ENCODE data around the gene MELTF.

Gene MELTF

DNA sequence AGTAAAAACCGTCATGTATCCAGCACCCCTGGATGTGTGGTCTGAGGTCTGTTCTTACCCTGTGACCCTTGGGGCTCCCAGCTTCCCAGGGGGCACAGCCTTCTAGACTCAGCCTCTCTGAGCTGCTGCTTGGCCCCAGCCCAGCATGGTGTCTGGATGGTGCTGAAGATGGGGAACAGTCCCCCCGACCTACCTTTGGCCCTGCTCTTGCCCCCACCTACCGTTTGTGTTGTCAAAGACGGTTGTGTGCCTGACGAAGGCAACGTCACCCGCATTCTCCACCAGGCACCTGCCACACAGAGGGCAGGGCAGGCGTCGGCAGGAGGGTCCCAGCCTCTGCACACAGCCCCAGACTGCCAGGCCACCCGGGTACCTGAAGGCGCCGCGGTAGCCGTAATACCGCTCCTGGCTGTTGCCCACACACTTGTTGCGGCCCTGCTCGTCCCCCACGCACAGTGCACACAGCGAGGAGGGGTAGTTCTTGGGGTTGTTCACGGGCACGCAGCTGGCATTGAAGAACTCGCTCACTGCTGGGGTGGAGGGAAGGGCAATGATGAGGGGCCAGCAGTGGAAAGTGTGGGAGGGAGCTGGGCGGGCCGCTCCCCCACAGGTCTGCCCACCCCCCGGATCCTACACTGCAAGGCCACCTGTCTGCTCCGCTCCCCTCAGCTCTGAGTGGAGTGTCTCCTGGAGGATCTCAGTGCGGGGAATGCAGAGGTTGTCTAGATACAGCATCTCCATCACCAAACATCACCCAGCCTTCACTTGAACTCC is 21.0 kb downstream of the MELTF start:
- no peak for DNase-seq

DNA sequence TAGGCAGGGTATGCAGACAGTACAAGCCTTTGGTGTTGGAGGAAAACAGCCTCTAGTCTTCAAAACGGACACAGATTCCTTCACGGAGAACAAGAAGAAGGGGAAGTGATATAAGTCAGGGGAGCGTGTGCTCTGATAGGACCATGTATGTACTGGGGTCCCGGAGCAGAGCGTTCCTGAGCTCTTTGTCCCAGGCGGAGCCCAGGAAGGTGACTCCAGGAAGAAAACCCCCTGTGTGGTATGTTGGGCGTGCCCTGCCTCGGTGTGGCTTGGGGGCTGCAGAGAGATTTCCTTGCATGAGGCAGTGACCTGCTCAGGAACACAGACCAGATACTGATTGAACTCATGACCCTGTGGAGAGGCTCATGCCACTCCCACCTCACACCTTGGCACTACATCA is 21.7 kb downstream of the MELTF start:
- DNase-seq: no peak

DNA sequence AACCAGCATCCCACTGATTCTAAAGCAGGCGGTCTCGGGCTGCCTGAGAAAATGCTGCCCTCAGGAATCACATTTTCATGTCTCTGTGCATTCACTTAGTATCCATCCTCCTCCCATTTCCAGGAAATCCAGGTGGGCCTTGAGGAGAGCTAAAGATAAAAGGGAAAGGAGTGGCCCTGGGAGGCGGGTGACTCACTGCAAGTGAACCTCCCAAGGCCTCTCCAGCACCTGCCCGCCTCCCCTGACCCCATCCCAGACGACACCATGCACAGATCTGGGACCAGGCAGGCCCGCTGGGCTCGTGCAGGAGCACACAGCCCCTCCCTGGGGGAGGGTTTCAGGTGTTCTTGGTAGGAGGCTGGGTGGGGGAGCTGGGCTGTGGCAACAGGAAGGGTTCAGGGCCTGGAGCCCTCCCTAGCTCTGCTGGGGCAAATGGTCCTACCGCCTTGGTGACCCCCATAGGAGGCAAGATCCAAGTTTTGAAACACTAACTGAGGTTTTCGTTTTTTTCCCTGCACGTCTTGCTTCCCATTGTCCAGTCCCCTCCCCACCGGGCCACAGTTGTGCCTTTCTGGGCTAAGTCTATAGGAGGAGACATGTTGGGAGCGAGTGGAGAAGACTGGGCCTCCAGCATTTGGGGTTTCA is 22.2 kb downstream of the MELTF start:
- DNase-seq: no peak

DNA sequence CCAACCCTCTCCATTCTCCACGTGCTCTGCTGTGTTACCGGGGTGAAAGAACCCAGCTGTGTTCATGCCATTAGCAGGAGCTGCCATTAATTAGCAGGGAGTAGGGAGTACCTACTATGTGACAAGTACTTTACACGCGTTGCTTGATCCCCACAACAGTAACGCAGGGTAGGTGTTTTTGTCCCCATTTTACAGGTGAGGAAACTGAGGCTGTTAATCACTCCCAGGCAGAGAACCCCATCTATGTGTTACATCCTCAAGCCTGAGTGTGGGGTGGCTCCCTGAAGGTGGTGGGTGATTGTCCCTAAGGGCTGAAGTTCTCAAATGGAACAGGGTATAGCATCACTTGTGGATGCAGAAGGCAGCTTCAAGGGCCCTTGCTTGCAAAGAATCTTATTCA is 22.8 kb downstream of the MELTF start:
- DNase-seq: no peak

DNA sequence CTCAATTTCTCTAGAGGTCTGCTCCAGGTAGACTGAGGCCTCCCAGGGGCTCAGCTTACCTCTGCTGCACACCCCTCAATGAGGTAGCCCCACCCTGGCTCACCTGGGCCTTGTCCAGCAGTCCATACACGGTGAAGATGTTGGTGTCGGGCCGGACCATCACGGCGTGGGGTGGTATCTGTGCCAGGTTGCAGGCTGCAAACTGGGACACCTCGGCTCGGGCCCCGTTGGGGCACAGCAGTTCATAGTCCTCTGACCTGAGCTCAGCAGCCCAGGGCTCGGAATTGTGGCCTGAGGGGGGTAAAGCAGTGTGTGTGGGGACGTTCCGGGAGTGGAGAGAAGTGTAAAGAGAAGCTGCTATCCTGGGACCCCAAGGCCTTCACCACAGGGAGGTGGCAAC is 23.2 kb downstream of the MELTF start:
- DNase-seq: no peak

DNA sequence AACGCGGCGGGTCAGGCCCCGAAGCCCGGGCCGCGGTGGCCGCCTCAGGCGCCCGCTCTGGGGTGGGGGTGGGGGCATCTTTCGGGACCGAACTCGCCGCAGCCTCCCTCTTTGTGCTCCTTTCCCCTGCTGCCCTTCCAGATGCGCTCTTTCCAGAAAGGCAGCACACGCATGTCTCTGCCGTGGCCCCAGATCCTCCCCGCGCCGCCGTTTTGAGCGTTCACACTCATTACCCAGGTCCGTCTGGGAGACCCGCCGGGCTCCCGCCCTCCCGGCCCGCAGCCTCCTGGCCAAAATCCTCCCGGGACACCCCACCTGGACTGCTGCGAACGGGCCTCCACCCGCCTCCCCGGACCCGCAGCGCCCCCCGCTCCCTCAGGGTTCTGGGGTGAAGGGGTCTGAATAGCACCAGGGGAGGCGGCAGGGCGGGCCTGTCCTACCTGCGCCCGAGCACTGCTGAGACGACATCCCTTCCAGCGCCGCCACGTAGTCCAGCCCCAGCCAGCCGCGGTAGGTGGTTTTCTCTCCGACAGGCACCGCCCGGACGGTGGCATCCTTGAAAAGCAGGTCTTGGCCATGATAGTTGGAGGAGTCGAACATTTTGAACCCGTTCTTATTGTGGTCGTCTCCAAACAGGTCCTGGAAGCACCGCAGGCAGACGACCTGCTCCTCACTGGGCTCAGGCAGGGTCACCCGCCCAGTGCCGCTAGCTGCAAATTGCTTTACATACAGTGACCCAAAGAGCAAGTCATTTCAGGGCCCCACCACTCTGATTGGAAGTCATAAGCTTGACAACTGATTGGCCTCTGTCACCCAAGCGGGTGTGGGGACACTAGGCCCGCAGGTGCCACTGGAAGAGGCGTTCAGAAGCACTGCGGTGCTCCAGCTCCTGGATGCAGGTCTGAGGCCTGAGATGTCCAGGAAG is 25.9 kb downstream of the MELTF start:
- peak in 1 of 4 experiments; percentile 39 for DNase-seq

DNA sequence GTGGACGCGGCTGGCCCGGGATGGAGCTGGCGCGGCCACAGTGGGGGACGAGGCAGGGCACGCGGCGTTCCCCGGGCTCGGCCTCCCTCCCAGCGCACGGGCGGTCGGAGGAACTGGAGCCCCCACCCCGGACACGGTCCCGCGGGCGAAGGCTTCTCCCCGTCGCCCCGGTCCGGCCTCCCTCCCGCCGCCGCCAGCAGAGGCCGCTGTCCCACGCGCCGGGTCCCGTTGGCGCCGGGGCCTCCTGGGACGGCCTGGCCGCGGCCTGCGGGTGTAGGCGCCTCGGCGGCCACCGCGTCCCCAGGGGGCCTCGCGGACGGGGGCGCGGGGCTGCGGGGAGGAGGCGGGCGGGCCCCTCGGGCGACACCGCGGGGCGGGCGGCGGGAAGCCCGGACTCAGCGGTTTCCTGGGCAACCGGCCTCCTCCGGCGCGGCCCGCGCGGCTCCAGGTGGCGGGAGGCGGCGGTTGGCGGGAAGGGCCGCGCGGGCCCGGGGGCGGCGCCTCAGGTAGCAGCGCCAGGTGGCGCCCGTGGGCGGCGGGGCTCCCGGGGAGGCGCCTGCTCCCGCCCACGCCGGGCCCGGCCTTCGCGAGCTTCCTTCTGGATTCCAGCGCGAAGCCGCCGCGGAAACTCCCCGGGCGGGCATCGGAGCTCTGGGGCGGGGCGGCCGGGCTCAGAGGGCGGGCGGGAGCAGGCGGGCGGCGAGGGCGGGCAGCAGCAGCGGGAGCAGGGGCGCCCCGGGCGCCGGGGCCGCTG is 26.7 kb downstream of the MELTF start:
- peak; percentile 27 to 73 (median 48) for DNase-seq

DNA sequence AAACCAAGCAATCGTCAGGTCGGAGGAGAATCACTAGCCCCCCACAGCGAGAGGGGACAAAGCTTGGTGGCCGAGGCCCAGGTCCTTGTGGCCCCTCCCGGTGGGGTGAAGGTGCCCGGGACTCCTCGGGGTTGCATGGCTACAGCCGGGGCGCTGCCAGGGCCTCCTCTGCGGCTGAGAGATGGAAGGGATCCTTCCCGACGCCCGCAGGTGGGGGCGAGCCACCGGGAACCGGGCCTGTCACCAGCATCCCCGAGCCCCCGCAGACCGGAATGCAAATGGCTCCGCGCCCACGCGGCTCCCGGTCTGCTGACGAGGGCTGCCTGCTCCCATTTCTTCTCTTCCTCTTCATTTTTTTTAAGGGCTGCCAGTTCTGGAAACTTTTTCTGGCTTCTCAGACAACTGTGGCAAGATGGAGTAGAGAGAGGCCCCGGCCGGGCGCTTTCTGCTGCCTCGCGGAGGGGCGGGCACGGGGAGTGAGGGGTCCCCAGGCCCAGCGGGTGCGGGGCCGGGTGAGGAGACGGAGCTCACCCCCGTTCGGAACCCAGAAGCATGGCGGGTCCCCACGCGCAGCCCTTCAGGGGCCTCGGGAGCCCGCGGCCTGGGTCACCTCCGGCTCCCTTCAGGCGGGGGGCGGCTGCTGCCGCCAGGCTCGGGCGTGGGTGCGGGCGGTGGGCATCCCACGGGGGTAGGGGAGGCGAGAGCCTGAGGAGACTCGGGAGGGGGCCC is 27.5 kb downstream of the MELTF start:
- DNase-seq: no peak

DNA sequence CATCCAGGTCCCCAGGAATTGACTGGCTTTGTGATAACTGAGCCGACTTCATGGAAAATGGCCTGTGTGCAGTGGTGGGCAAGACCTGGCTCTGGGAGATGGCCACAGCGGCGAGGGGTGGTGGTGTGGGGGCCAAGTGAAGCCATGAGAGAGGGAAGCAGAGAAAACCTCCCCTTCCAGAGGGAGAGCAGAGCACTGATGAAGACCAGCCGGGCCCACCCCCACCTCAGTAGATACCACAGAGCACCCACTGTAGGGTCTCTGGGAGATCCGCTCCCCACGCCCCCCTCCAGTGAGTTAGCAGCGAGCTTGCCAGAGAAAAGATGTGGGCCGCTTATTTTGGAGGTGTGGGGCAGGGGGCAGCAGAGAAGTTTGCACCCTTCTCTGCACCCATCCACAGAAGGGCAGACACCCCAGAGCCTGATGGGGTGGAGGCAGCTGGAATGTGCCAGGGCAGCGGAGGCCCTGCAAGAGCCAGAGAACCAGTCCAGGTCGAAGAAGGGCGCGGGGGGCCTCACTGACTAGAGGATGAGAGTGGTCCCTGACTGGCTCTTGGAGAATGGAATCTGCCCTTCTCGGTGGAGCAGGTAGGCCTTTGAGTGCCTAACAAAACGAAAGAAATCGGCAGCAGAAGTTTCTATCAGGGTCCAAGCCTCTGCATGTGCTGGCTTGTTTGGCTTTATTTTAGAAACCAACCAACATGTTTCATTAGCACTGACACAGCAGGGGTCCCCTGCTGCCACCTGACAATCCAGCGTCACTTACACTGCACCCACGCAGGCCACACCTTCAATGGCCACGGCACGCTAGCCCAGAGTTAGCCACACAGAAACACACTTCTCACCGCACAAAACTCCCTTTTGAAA is 28.3 kb downstream of the MELTF start:
- DNase-seq: no peak

DNA sequence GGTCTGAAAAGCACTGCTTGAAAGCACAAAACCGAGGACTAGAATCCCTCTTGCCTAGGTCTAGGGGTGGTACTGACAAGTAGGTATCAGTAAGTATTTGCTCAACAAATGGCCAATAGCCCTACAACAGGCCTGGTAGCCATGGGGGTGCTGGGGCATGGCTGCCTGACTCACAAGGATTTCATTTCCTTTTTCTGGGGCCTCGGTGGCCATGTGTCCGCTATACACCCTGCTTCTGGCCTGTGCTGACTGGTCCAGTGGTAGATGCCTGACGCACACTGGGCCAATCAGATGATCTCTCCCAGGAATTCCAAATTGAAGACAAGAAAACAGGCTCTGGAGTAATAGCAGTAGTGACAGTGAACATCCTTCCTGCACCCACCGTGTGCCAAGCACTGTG is 29.4 kb downstream of the MELTF start:
- no peak for DNase-seq

DNA sequence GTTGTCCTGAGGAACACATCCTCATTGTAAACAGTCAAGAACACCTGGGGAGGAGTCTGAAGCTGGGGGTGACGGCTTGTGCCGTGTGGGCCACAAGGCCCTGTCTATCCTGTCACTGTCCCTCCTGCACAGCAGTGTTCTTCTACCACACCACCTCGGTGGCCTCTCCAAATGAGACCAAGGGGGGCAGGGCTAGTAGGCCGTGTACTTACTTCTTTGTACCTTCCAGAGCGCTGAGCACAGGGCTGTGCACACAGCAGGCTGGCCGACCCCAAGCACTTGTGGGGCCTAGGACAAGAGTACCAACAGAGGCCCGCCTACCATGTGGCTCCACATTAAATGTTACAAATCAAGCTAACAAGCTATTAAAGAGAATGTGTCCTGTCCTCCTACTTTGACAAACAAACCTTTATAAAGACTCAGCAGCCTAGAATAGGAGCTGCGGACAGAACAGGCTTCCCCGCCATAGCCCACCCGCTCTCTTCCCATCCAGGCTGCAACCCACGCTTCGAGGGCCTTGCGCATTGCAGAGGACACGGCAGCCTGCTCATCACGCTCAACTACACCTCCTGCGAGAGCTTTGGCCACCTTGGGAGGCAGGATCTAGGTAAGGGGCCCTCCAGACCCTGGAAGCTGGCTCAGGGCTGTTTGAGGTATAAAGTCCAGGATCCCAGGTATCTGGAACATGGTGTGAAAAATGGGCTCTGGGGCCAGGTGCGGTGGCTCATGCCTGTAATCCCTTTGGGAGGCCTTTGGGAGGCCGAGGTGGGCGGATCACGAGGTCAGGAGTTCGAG is 30.5 kb downstream of the MELTF start:
- DNase-seq: no peak

DNA sequence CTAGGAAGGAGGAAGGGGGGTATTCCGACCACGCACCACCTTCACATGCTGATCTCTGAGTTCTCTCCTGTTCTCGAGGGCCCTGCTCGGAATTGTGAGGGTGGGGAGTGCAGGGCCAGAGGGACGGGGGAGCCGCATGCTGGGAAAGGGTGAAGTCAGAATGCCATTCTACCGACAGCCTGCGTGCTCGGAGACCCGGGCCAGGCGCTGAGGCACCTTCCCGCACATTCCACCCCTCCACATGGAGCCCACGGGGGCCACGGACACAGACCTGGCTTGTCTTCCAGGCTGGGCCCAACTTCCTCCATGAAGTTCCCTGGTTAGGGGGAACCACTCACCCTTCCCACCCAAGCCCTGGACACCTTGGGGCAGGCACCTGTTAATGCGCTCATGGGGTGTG is 32.3 kb downstream of the MELTF start:
- DNase-seq: no peak

DNA sequence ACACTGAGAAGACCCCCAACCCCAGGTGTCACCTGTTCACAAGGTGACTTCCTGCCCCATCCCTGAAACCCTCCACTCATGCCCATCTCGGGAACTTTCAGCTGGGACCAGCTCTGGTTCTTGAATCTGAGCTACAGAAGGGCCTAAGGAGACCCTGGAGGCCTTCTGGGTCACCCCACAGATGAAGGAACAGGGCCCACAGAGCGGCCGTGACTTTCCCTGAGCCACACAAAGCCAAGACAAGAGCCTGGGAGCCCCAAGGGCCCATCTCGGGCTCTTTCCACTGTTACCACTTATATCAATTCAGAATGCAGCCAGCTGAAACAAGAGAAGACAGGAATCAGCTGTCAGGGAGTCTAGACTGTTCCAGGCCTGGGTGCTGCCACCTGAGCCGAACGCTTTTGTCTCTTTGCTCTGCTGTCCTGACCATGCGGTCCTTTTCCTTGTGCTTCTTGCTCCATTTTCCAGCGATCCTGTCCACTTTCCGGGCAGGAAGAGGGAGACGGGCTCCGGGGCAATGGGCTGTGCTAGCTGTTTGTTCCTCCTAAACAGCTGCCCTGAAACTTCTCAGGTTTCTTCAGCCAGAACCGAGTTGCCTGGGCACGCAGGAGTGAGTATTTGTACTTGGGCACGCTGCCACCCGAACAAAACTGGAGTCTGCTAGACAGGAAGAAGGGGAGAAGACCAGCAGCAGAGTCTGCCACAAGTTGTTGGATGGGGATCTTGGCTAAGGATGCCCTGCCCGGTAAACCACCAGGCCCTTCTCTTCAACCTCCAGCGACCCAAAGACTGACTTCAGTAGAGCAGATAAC is 33.0 kb downstream of the MELTF start:
- no peak for DNase-seq

DNA sequence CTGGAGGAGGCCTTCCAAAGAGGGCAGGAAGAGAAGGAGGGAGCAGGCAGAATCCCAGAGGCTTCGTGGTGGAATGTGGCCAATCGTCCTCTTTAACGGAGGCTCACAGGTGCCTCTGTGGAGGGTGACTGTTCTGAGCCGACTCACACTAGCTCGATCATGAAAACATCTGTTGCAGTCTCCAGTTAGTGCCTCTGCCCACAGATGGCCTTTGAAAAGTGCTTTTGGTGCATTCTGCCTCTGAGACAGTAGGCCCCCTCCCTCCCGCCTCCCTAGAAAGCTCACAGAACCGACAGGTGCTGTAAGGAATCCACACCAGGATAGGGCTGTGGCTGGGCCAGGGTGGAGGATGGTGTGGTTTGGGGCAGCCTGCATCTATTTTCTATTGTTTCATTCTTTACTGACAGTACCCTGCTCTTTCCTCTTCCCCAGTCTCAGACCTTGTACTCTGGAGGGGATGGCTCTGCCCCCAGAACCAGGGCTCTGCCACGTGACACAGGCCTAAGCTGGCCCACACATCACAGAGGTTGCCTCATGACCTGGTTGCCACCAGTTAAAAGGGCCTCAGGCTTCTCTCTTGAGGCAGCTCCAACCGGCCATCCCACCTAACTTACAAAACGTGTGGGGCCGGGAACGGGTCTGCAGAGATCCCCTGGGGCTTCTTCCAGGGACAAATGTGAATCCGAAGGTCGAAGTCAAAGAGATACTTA is 33.8 kb downstream of the MELTF start:
- no peak for DNase-seq

DNA sequence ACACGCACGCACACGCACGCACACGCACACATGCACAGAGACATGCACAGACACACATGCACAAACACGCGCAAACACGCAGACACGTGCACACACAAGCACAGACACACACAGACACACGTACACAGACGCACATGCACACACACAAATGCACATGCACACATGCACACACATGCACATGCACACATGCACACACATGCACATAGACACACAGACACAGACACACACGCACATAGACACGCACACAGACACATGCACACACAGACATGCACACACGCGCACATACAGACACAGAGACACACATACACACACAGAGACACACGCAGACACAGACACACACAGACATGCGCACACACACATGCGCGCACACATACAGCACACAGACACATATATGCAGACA is 34.6 kb downstream of the MELTF start:
- DNase-seq: no peak

DNA sequence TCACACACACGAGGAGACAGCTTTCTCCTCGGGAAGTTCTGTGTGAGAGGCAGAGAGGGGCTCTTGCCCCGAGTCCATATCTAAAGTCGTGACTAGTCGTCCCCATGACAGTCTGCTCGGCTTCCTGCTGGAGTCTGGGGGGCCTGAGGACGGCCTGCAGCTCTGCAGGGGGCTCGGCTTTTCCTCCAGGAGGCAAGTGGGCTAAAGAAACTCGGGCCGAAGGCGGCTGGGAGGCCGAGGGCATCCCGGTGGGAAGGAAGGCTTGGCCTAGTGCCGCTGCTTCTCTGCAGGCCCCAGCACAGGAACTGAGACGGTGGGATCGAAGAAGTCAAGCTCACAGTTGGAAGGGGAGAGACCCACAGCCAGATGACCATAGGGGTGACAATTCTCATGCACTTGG is 35.6 kb downstream of the MELTF start:
- no peak for DNase-seq

DNA sequence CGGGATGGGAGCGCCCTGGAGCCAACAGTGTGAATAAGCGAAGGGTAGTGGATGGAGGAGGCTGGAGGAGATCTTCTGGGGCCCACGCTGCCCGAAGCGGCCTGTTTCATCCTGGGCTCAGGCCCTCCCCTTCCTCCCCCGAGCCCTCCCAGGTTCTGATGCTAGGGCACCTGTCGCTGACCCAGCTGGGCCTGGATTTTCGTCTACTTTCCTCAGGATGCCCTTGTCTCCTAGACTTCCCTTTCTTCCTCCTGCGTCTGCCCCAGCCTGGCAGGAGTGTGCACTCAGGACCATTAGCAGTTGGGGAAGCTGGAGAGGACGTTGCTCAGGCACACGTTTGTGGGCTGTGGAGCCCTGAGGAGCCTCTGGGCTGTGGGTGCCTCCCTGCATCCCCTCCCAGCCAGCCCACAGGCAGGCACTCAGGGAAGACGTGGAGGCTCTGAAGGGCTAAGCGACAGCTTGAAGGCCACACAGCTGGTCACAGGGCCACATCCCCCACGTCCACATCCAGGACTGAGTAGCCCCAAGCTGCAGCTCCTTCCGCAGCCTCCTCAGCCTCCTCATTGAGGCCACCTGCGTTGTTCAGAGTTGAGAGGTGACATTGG is 37.1 kb downstream of the MELTF start:
- DNase-seq: no peak

All from activated naive CD4-positive, alpha-beta T cell (primary cell).